Stomach (tissue), 4 donors: Measurements from ENCODE around the gene RGS3.

ENCODE experiments used
- CTCF ChIP-seq, 7 experiments: fragments of 450-650 bp in 4 of 7; fragments of 200-600 bp in 3 of 7; sonication (generic) in 3 of 7; IDR thresholded peaks; one replicate each; pipeline ENCODE4 v1.5.1; 2016 to 2019; ENCODE audit warnings: antibody characterized with exemption in 7 of 7, control low read depth in 2 of 7, mild to moderate bottlenecking in 1 of 7
- EP300 ChIP-seq: sonication (generic); formaldehyde crosslinking; IDR thresholded peaks from one replicate; pipeline ENCODE4 v1.6.1; 2017; ENCODE audit warnings: antibody characterized with exemption
- POLR2AphosphoS5 ChIP-seq, 3 donors: sonication (generic); formaldehyde crosslinking; IDR thresholded peaks; one replicate each; pipeline ENCODE4 v1.6.1; 2016; ENCODE audit warnings: antibody characterized with exemption in 3 of 3

GRCh38 chr9:113426701-113427100 lies 36.8 kb upstream of the RGS3 start:
- no peak for TF ChIP-seq EP300
- TF ChIP-seq CTCF (IDR thresholded peaks at IDR 0.05): no peak
- TF ChIP-seq POLR2AphosphoS5 (IDR thresholded peaks at IDR 0.05): no peak
